Neural cell (in vitro differentiated cells): ENCODE data around the gene FAM162B. TPM values are rescaled to one million over a fixed set of nuclear protein-coding genes. Genes with fewer than 3 reads are reported as not detected.

Experiments
- H2AFZ ChIP-seq: fragments of 200-600, 300-800 bp; sonication (generic), shearing (Covaris generic); 2 replicates; pipeline ENCODE4 v1.6.0; 2014; ENCODE audit warnings: low read depth, mild to moderate bottlenecking, antibody characterized with exemption, low read length, moderate library complexity
- H3F3A ChIP-seq: fragments of 200-600 bp; shearing (Covaris generic); 2 replicates; pipeline ENCODE4 v1.6.1; 2016; ENCODE audit warnings: mild to moderate bottlenecking, moderate library complexity, mixed read lengths, antibody characterized with exemption, low read length; ENCODE audit not compliant: insufficient read depth, poor library complexity, severe bottlenecking
- H3K27ac ChIP-seq: fragments of 200-600, 300-800 bp; sonication (generic), shearing (Covaris generic); 2 replicates; pipeline ENCODE4 v1.5.1; 2014; ENCODE audit warnings: mild to moderate bottlenecking, low read length, moderate library complexity
- H3K27me3 ChIP-seq: fragments of 300-800, 200-600 bp; sonication (generic), shearing (Covaris generic); 2 replicates; pipeline ENCODE4 v1.6.0; 2014; ENCODE audit warnings: mild to moderate bottlenecking, low read depth, low read length, moderate library complexity; ENCODE audit not compliant: insufficient read depth
- H3K36me3 ChIP-seq: fragments of 300-800, 200-600 bp; sonication (generic), shearing (Covaris generic); 2 replicates; pipeline ENCODE4 v1.5.1; 2014; ENCODE audit warnings: mild to moderate bottlenecking, antibody characterized with exemption, low read length, moderate library complexity; ENCODE audit not compliant: insufficient read depth
- H3K4me2 ChIP-seq: fragments of 300-800, 200-600 bp; sonication (generic), shearing (Covaris generic); 2 replicates; pipeline ENCODE4 v1.6.0; 2014; ENCODE audit warnings: mild to moderate bottlenecking, low read length
- H3K4me3 ChIP-seq: fragments of 300-800, 200-600 bp; sonication (generic), shearing (Covaris generic); 2 replicates; pipeline ENCODE4 v1.5.1; 2014; ENCODE audit warnings: mild to moderate bottlenecking, low read length, moderate library complexity
- H3K79me2 ChIP-seq: fragments of 200-600 bp; shearing (Covaris generic); replicated peaks from 2 replicates; pipeline ENCODE4 v1.6.0; 2014; ENCODE audit warnings: mild to moderate bottlenecking, low read length, moderate library complexity; ENCODE audit not compliant: insufficient read depth
- H3K9ac ChIP-seq: fragments of 300-800, 200-600 bp; sonication (generic), shearing (Covaris generic); 2 replicates; pipeline ENCODE4 v1.6.1; 2016; ENCODE audit warnings: mild to moderate bottlenecking, low read length, mixed read lengths
- H3K9me2 ChIP-seq: fragments of 200-600 bp; shearing (Covaris generic); 2 replicates; pipeline ENCODE4 v1.6.1; 2016; ENCODE audit warnings: mild to moderate bottlenecking, low read length, mixed read lengths; ENCODE audit not compliant: insufficient read depth
- H3K9me3 ChIP-seq: fragments of 200-600, 300-800 bp; sonication (generic), shearing (Covaris generic); 2 replicates; pipeline ENCODE4 v1.6.1; 2016; ENCODE audit warnings: mild to moderate bottlenecking, mixed run types, low read length, moderate library complexity, mixed read lengths
- H4K20me1 ChIP-seq: fragments of 200-600 bp; shearing (Covaris generic); 2 replicates; pipeline ENCODE4 v1.6.1; 2016; ENCODE audit warnings: mild to moderate bottlenecking, mixed run types; ENCODE audit not compliant: insufficient read depth
- EP300 ChIP-seq: fragments of 450-650 bp; conservative IDR thresholded peaks from 2 replicates; pipeline ENCODE4 v1.6.1; 2014; ENCODE audit warnings: antibody characterized with exemption, mild to moderate bottlenecking, moderate library complexity; ENCODE audit not compliant: poor library complexity, severe bottlenecking
- EZH2 ChIP-seq: fragments of 200-600, 300-800 bp; shearing (Covaris generic), sonication (generic); IDR thresholded peaks from 2 replicates; pipeline ENCODE4 v1.6.1; 2014; ENCODE audit warnings: antibody characterized with exemption, low read length, borderline replicate concordance, mild to moderate bottlenecking; ENCODE audit not compliant: insufficient read depth, poor library complexity, severe bottlenecking
- MXI1 ChIP-seq: fragments of 450-650 bp; conservative IDR thresholded peaks from 2 replicates; pipeline ENCODE4 v1.6.1; 2014; ENCODE audit warnings: antibody characterized with exemption, mild to moderate bottlenecking; ENCODE audit not compliant: poor library complexity, severe bottlenecking
- POLR2AphosphoS5 ChIP-seq: IDR thresholded peaks from 2 replicates; pipeline ENCODE4 v1.6.1; 2012
- RAD21 ChIP-seq: fragments of 450-650 bp; conservative IDR thresholded peaks from 2 replicates; pipeline ENCODE4 v1.6.1; 2014; ENCODE audit warnings: antibody characterized with exemption, mild to moderate bottlenecking, moderate library complexity
- SMC3 ChIP-seq: fragments of 450-650 bp; conservative IDR thresholded peaks from 2 replicates; pipeline ENCODE4 v1.6.1; 2014; ENCODE audit warnings: antibody characterized with exemption, mild to moderate bottlenecking, moderate library complexity; ENCODE audit not compliant: poor library complexity
- TAF1 ChIP-seq: IDR thresholded peaks from 2 replicates; pipeline ENCODE4 v1.6.1; 2012; ENCODE audit warnings: low read depth
- polyA plus RNA-seq: library from polyadenylated mRNA; depleted of rRNA; stranded (reverse); fragments of >200 nt; gene quantifications from 2 replicates; pipeline ENCODE4 v1.2.3, GENCODE V29; 2014
- TF ChIP-seq, protein P1 (sequence below): IDR thresholded peaks from 2 replicates; pipeline ENCODE4 v1.6.1; 2012; ENCODE audit warnings: borderline replicate concordance
- TF ChIP-seq, protein P2 (sequence below): fragments of 450-650 bp; IDR thresholded peaks from 2 replicates; pipeline ENCODE4 v1.5.1; 2014; ENCODE audit warnings: antibody characterized with exemption, mild to moderate bottlenecking, moderate library complexity; ENCODE audit not compliant: poor library complexity, severe bottlenecking

The FAM162B gene
- polyA plus RNA-seq, 1 donor from 2014 or later, result not detected

DNA sequence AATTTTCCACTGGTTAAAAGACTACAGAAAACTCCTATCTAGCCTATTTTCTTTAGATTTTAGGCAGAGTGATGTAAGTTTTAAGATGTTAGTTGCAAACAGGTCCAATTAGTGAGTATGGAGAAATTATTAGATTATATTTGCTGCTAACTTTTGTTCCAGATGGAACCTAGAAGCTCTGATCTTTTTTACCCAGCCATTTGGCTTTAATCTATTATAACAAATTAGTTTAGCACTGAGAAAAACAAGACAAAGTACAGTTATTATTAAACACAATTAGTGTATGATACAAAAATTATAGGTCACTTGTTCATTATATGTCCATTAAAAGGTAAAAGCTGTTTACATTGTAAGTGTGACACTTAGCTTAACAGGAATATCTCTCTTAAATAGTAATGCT, 2.5 kb downstream of the FAM162B start:
- H3K4me2 ChIP-seq, result no peak overlapping the region
- no peaks in the 10 kb centered on the region for H3F3A ChIP-seq
- H3K9ac ChIP-seq, result no peak overlapping the region
- no peak overlapping the region for H3K27ac ChIP-seq
- H2AFZ ChIP-seq, result no peak overlapping the region
- H3K36me3 ChIP-seq, result no peaks in the 10 kb centered on the region
- no peaks in the 10 kb centered on the region for H3K9me2 ChIP-seq
- no peaks in the 10 kb centered on the region for H4K20me1 ChIP-seq
- no peaks in the 10 kb centered on the region for H3K79me2 ChIP-seq
- peaks cover 51% of the 10 kb centered on the region for H3K27me3 ChIP-seq
- no peak for TF ChIP-seq RAD21
- no peak for TF ChIP-seq EP300
- TF ChIP-seq, protein P1, sequence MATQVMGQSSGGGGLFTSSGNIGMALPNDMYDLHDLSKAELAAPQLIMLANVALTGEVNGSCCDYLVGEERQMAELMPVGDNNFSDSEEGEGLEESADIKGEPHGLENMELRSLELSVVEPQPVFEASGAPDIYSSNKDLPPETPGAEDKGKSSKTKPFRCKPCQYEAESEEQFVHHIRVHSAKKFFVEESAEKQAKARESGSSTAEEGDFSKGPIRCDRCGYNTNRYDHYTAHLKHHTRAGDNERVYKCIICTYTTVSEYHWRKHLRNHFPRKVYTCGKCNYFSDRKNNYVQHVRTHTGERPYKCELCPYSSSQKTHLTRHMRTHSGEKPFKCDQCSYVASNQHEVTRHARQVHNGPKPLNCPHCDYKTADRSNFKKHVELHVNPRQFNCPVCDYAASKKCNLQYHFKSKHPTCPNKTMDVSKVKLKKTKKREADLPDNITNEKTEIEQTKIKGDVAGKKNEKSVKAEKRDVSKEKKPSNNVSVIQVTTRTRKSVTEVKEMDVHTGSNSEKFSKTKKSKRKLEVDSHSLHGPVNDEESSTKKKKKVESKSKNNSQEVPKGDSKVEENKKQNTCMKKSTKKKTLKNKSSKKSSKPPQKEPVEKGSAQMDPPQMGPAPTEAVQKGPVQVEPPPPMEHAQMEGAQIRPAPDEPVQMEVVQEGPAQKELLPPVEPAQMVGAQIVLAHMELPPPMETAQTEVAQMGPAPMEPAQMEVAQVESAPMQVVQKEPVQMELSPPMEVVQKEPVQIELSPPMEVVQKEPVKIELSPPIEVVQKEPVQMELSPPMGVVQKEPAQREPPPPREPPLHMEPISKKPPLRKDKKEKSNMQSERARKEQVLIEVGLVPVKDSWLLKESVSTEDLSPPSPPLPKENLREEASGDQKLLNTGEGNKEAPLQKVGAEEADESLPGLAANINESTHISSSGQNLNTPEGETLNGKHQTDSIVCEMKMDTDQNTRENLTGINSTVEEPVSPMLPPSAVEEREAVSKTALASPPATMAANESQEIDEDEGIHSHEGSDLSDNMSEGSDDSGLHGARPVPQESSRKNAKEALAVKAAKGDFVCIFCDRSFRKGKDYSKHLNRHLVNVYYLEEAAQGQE, result no peak
- no peak for TF ChIP-seq EZH2
- no peak for TF ChIP-seq MXI1
- no peak for TF ChIP-seq TAF1
- no peak for TF ChIP-seq SMC3
- TF ChIP-seq, protein P2, sequence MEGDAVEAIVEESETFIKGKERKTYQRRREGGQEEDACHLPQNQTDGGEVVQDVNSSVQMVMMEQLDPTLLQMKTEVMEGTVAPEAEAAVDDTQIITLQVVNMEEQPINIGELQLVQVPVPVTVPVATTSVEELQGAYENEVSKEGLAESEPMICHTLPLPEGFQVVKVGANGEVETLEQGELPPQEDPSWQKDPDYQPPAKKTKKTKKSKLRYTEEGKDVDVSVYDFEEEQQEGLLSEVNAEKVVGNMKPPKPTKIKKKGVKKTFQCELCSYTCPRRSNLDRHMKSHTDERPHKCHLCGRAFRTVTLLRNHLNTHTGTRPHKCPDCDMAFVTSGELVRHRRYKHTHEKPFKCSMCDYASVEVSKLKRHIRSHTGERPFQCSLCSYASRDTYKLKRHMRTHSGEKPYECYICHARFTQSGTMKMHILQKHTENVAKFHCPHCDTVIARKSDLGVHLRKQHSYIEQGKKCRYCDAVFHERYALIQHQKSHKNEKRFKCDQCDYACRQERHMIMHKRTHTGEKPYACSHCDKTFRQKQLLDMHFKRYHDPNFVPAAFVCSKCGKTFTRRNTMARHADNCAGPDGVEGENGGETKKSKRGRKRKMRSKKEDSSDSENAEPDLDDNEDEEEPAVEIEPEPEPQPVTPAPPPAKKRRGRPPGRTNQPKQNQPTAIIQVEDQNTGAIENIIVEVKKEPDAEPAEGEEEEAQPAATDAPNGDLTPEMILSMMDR, result no peak
- no peak for TF ChIP-seq POLR2AphosphoS5
- H3K9me3 ChIP-seq, result no peaks in the 10 kb centered on the region
- no peak overlapping the region for H3K4me3 ChIP-seq

DNA sequence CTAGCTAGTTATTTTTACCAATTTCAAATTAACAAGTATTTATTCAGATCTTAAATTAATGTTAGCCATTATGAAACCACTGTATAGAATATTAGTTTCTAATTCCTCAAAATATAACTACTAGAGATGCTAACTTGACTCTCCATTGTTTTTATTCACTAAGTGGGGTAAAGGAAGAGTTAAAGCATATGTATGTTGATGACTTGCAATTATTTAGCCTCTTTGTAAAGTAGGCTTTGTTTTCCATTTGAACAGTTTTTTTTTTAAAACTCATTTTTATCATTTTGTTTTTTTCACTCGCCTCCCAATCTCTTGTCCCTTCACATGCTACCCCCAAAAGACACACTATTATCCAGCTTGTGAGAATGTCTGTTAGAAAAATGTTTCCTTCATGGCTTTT, 3.3 kb downstream of the FAM162B start:
- Histone ChIP-seq H3K79me2 (no peaks in the 10 kb centered on the region), H3K9me2 (no peaks in the 10 kb centered on the region), H3K4me3 (no peak overlapping the region), H3K36me3 (no peaks in the 10 kb centered on the region), H3K27me3 (peaks cover 49% of the 10 kb centered on the region), H4K20me1 (no peaks in the 10 kb centered on the region), H3K9ac (no peak overlapping the region), H3F3A (no peaks in the 10 kb centered on the region), H3K27ac (no peak overlapping the region), H3K9me3 (no peaks in the 10 kb centered on the region), H3K4me2 (no peak overlapping the region), H2AFZ (no peak overlapping the region)
- no peak for TF ChIP-seq EZH2
- TF ChIP-seq RAD21, result no peak
- TF ChIP-seq, protein P2, result no peak
- TF ChIP-seq, protein P1, result no peak
- no peak for TF ChIP-seq POLR2AphosphoS5
- no peak for TF ChIP-seq EP300
- TF ChIP-seq TAF1, result no peak
- no peak for TF ChIP-seq MXI1
- no peak for TF ChIP-seq SMC3
